Tibial artery (tissue), 4 donors: Measurements from ENCODE around the gene ABHD16B.

ENCODE experiments used
- DNase-seq, 2 donors: peaks; one replicate each; pipeline ENCODE4 v3.0.0-alpha.2; 2019
- H3K27ac ChIP-seq, 2 donors: fragments of 200-600 bp; sonication (generic) in 1 of 2; 1 replicate in 1 of 2; 2 replicates in 1 of 2; pipeline ENCODE4 v1.5.1; 2018 to 2019; ENCODE audit warnings: mild to moderate bottlenecking in 1 of 2
- H3K27me3 ChIP-seq, 2 donors: fragments of 200-600 bp; sonication (generic) in 1 of 2; one replicate each; pipeline versions ENCODE4 v1.5.1 to v1.6.0; 2016 to 2019
- H3K36me3 ChIP-seq, 3 donors: fragments of 200-600 bp; sonication (generic) in 2 of 3; one replicate each; pipeline ENCODE4 v1.5.1; 2016 to 2019; ENCODE audit warnings: mild to moderate bottlenecking in 2 of 3
- H3K4me1 ChIP-seq, 4 donors: fragments of 200-600 bp; sonication (generic) in 2 of 4; 1 replicate in 3 of 4; 2 replicates in 1 of 4; pipeline ENCODE4 v1.5.1; 2016 to 2019
- H3K4me3 ChIP-seq, 2 donors: fragments of 200-600 bp; sonication (generic) in 1 of 2; 1 replicate in 1 of 2; 2 replicates in 1 of 2; pipeline ENCODE4 v1.5.1; 2018 to 2019; ENCODE audit warnings: mild to moderate bottlenecking in 2 of 2
- H3K9me3 ChIP-seq, 3 donors: fragments of 200-600 bp; sonication (generic) in 1 of 3; one replicate each; pipeline ENCODE4 v1.5.1; 2016 to 2019
- intact Hi-C: fragments of 100-400 bp; cut with DNase I; formaldehyde crosslinking; loops from one replicate; pipeline ENCODE4 v1.15.0; 2023; ENCODE audit warnings: low total_unique reads
- TF ChIP-seq, protein P1 (sequence below), 2 experiments: fragments of 200-600 bp in 1 of 2; fragments of 450-650 bp in 1 of 2; IDR thresholded peaks; one replicate each; pipeline ENCODE4 v1.5.1; 2017 to 2019; ENCODE audit warnings: antibody characterized with exemption in 2 of 2, mild to moderate bottlenecking in 1 of 2, moderate library complexity in 1 of 2

ABHD16B gene

DNA sequence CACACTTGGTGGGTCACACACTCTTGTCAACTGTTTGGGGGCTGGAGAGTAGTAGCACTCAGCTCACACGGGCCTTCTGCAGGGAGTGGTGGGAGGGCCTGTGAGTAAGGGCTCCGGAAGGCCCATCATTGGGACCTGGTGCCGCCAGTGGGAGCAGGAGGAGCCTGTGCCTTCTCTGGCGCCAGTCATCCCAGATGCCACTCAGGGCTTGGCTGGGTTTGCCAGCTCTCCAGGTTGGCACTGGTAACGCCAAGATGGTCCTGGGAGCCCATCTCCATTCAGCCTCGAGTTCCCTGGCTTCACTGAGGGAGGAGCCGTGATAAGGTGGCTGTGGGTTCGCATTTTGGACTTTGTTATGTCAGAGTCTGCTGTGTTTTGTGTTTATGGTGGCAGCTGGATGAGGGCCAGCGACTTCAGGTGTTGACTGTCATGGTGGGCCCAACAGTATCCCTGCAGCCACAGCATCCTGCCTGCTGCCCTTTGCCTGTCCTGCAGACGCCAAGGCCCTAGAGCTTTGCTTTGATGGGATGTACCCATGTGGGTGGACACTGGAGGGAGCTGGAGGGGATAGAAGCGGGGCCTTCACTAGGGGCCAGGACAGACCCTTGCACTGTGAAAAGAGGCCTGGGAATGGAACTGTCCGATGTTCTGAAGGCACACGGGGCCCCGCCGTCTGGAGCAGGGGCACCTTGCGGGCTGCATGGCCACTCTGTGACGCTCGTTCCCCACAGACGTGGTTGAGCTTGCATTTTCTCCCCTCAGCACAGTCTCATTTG, 20.3 kb downstream of the ABHD16B start:
- Histone ChIP-seq H3K9me3 (no peaks in the 10 kb centered on the region), H3K4me3 (no peak overlapping the region), H3K27ac (no peak overlapping the region), H3K36me3 (peaks cover 18 to 92% (median 67%) of the 10 kb centered on the region in 3 donors), H3K27me3 (no peaks in the 10 kb centered on the region), H3K4me1 (no peaks in the 10 kb centered on the region)
- DNase-seq = no peak
- TF ChIP-seq, protein P1, sequence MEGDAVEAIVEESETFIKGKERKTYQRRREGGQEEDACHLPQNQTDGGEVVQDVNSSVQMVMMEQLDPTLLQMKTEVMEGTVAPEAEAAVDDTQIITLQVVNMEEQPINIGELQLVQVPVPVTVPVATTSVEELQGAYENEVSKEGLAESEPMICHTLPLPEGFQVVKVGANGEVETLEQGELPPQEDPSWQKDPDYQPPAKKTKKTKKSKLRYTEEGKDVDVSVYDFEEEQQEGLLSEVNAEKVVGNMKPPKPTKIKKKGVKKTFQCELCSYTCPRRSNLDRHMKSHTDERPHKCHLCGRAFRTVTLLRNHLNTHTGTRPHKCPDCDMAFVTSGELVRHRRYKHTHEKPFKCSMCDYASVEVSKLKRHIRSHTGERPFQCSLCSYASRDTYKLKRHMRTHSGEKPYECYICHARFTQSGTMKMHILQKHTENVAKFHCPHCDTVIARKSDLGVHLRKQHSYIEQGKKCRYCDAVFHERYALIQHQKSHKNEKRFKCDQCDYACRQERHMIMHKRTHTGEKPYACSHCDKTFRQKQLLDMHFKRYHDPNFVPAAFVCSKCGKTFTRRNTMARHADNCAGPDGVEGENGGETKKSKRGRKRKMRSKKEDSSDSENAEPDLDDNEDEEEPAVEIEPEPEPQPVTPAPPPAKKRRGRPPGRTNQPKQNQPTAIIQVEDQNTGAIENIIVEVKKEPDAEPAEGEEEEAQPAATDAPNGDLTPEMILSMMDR (IDR thresholded peaks at IDR 0.05) = no peak
- intact Hi-C loops = no loop called here

DNA sequence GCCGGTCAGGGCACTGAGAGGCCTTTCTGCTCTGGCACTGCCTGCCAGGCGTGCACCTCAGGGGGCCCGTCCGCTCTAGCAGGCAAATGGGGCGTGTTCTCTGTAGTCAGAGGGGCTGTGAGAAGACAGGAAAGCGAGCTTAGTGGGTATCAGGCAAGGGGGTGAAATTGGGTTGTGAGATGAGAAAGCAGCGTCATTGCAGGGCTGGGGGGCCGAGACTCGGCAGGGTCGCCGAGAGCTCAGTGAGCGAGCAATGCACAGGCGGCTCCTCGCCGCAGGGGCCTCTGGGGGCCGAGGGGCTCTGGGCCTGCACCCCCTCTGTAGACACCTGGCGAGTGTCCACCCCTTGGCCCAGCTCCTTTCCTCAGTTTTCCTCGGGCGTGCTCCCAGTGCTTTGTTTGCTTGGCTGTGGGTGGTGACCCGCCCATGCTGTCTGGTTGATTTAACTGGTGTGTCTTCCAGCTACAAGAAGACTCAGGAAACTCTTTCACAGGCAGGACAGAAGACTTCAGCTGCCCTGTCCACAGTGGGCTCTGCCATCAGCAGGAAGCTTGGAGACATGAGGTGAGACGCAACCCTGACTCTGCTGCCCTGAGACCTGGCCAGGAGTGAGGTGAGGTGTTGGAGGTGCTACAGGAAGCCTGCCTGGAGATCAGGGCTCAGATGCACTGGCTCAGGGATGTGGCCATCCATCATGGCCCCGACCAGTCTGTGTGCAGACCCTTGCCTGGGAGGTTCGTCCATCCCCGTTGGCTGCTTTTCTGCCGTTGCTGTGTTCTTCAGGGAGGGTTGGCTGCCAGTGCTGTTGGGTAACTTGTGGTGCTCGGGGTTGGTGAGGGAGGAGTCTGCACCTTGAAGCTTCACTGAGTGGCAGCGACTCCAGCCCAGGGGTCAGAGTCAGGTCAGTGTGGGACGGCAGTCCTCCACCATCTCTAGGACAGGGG, 21.2 kb downstream of the ABHD16B start:
- Histone ChIP-seq H3K36me3 (peaks cover 9 to 92% (median 66%) of the 10 kb centered on the region in 3 donors), H3K9me3 (no peaks in the 10 kb centered on the region), H3K27ac (no peak overlapping the region), H3K4me1 (no peaks in the 10 kb centered on the region), H3K27me3 (no peaks in the 10 kb centered on the region), H3K4me3 (no peak overlapping the region)
- TF ChIP-seq, protein P1 (IDR thresholded peaks at IDR 0.05) = no peak
- intact Hi-C loops = no loop called here
- no peak for DNase-seq

DNA sequence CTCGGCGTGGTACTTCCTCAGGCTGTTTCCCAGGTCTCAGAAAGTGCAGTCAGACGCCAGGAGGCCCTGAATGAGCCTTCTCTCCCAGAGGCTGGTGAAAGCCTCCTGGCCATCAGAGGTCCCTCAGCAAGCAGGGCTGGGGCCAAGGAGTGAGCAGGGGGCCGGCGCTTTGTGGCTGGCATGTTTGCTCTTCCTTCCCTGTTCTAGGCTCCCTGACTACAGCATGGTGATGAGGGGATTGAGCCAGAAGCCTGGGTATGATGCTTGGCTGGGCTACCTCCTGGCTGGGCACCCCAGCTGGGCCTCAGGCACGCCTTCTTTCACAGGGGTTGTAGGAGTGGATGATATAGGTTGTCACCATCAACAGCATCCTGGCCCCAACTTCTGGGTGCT, 21.9 kb downstream of the ABHD16B start:
- Histone ChIP-seq H3K4me3 (no peak overlapping the region), H3K36me3 (peaks cover 13 to 92% (median 66%) of the 10 kb centered on the region in 3 donors), H3K4me1 (no peaks in the 10 kb centered on the region), H3K27me3 (no peaks in the 10 kb centered on the region), H3K27ac (no peak overlapping the region), H3K9me3 (no peaks in the 10 kb centered on the region)
- intact Hi-C loops = no loop called here
- no peak for DNase-seq
- TF ChIP-seq, protein P1 (IDR thresholded peaks at IDR 0.05) = no peak

DNA sequence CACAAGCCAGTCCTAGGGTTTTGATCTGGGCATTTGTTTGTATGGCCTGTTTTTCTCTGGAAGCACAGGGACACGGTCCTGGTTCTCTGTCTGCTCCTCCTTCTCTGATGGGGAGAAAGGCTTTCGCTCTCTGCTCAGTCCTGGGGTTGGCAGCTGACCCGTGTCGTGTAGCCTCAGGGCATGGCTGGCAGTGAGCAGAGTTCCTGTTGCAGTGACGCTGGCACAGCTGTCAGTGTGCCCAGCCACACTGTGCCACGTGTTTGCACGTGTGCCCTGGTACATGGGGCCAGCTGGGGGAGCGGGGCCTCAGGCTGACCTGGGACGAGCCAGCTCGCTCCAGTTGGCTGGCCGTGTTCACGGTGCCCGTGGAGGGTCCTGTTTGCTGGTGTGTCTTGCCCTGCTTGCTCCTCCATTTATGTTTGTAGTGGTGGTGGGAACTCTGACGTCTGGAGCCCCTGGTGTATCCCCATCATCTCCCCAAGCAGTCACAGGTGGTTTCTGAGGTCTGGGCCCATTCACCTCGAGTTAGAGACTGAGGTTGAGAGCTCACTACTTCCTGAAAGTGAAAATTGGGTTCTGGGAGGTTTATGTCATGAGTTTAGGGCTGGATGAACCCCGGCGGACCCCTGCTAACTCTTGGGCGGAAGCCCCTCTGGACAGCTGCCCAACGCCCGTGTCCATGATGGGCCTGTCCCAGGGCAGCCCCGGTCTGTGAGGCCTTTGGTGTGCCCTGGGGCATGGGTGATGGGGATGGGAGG, 23.4 kb downstream of the ABHD16B start:
- Histone ChIP-seq H3K27ac (no peak overlapping the region), H3K27me3 (no peaks in the 10 kb centered on the region), H3K9me3 (no peaks in the 10 kb centered on the region), H3K36me3 (peaks cover 15 to 94% (median 64%) of the 10 kb centered on the region in 3 donors), H3K4me1 (no peaks in the 10 kb centered on the region), H3K4me3 (no peak overlapping the region)
- no peak for DNase-seq
- TF ChIP-seq, protein P1 (IDR thresholded peaks at IDR 0.05) = no peak
- intact Hi-C loops = no loop called here

DNA sequence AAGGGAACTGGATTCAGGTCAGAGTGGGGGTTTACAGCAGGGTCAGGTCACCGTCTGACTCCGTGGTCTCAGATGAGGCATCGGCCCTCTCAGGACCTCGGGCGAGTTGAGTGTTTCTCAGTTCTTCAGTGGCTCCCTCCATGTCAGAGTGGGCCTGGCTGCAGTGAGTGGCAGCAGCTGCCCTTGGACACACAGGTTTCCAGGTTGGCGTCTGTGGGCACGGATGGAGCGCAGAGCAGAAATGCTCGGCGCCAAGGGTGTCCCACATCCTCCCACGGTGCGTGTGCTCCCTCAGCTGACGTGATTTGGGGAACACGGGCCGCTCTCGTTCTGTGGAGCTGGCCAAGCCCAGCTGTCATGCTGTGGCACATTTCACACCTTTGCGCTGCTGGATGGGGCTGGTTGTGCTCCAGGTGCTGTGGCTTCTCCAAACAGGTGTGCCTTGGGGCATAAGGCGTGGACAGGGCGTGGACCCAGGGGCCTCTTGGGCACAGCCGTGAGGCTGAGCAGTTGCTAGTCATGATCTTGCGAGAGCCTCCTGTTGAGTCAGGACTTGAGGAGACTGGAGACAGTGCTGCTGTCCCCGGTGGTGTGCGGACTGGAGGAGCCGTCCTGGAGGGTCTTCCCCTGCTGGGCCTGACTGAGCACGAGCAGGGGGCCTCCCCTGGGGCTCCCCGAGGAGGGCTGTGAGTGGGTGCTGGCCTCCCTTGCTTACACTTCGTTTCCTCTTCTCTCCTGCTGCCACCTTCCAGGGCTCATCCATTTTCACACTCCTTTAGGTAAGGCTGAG, 24.2 kb downstream of the ABHD16B start:
- H3K9me3 ChIP-seq = no peaks in the 10 kb centered on the region
- no peak overlapping the region for H3K27ac ChIP-seq
- no peak for DNase-seq
- H3K36me3 ChIP-seq = peaks cover 23 to 100% (median 71%) of the 10 kb centered on the region in 3 donors
- no peak overlapping the region for H3K4me3 ChIP-seq
- intact Hi-C loops = no loop called here
- no peaks in the 10 kb centered on the region for H3K4me1 ChIP-seq
- H3K27me3 ChIP-seq = no peaks in the 10 kb centered on the region
- TF ChIP-seq, protein P1 (IDR thresholded peaks at IDR 0.05) = no peak
